DOHH2 (cell line): ENCODE measurements around the gene MIS18A.

Experiments
- CTCF ChIP-seq: fragments of 200-600 bp; sonication (generic); IDR thresholded peaks from one replicate; pipeline ENCODE4 v1.5.1; 2014; ENCODE audit warnings: antibody characterized with exemption, mild to moderate bottlenecking, low read depth, low read length; ENCODE audit not compliant: poor library complexity, severe bottlenecking
- EZH2phosphoT487 ChIP-seq: fragments of 200-600 bp; sonication (generic); IDR thresholded peaks from 2 replicates; pipeline ENCODE4 v1.6.1; 2017; ENCODE audit warnings: borderline replicate concordance, mild to moderate bottlenecking, antibody characterized with exemption, low read length, moderate library complexity, mixed read lengths

GRCh38 chr21:32245971-32246370, 32.9 kb downstream of the MIS18A start:
- TF ChIP-seq CTCF (no peak), EZH2phosphoT487 (no peak)
